NCI-H510A treated with DMSO at 0.1 percent for 48 hours (cell line): Measurements from ENCODE around the gene TTC31.
A peak's percentile ranks its signal among the peaks of the same experiment; 100 is the strongest.
"Not testable (repeated sequence)": the region's sequence is repeated elsewhere in the genome, so short reads cannot be mapped to it uniquely, and the experiment has no call there.

Source experiments
- DNase-seq: peaks from one replicate; lab custom pipeline; 2025; lab: John Stamatoyannopoulos, UW

Gene TTC31

GRCh38 chr2:74457549-74458131 lies 25.2 kb upstream of the TTC31 start:
- DNase-seq, result no peak

DNA sequence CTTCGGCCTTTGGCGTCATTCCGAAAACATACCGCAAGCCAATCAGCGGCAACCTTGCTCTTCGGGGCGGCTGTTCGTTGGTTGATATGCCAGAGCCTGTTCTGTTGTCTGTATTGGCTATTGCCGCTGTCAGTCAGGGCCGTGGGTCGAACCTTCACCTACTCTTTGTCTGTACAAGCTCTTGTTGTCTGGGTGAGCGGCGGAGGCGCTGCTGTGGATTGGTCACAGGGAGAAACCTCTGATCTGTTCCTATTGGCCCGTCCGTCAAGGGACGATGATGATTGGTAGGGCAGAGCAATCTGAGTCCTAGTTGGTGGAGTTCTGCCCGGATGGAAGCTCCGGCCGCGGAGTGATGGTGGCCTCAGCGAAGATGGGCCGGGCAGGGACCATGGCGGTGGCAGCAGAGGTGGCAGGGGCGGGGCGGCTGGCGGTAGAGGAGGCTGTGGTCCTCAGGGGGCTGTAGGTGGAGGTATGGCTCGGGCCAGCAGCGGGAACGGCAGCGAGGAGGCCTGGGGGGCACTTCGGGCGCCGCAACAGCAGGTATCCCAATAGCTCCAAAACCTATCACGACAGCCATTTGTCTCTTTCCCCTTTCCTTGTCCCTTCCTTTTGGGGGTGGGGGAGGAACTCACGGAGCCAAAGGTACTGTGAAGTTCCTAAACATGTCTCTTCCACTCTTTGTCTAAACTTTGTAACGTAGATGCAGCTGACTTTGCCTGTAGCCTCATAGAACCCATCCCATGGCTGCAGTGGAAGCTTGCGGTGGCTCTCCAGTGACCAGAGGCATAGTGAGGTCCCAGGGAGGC lies 24.5 kb upstream of the TTC31 start, which contains the start of gene WBP1:
Gene WBP1, plus strand, starts transcription at position 307 of the 806 bp plus-strand sequence. Its CDS starts 165 bp downstream, at position 472.
- peak; percentile 99 for DNase-seq

- DNase-seq, result no peak
These were observed 23.9 kb upstream of the TTC31 start for GRCh38 chr2:74458938-74459363.

GRCh38 chr2:74459503-74460118 lies 23.3 kb upstream of the TTC31 start:
- DNase-seq, result not testable (repeated sequence)

GRCh38 chr2:74460187-74460586 lies 22.7 kb upstream of the TTC31 start:
- DNase-seq, result not testable (repeated sequence)

- DNase-seq, result no peak
These were observed 21.5 kb upstream of the TTC31 start for GRCh38 chr2:74461187-74462053.

DNA sequence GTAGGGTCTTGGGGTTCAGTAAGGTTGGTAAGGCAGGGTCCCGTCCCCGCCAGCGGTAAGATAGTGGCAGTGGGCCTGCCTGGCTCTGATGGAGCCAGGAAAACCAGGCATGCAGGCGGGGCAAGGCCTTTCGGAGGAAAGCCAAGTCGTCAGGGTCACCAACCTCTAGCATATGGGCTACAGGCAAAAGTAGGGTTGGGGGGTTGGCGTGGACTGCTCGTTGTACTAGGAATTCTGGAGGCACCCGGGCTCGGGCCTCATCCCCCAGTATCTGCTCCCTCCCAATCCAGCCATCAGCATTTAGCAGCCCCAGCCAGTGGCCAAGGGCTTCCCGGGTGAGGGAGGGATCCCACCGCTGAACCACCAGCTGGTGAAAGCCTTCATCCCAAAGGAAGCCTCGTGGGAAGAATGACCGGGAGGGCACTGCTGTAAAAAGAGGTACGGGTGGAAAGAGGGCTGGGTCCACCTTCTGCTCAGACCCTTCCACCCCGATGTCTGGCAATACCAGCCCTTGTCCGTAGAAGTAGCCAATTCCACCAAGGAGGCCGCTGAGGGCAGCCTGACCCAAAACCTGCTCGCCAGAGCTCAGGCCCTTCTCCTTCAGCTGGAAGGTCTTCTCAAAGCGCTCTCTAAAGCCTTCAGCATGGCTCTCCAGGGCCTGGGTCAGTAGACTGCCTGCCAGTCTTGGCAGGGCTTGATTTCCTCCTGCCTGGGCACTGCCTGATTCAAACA lies 20.7 kb upstream of the TTC31 start:
- no peak for DNase-seq

- DNase-seq, result no peak
These were observed 20.1 kb upstream of the TTC31 start for GRCh38 chr2:74462786-74463105.

DNA sequence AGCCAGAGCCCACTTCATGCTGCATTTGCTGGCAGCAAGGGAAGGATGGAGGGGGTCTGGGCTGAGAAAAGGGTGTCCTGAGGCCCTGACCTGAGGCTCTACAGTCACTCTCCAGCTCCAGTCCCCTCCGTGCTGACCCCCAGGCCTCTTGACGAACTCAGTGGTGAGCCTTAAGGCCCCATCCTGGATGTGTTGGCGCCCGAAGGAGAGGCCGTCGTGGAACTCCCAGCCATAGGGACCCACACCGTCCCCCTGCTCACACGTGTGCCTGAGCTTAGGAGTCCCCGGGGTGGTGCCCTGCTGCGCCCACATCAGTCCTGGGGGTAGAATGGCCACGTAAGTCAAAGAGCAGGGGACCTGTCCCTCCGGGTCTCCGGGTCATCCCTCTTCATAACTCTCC lies 18.5 kb upstream of the TTC31 start:
- no peak for DNase-seq

DNA sequence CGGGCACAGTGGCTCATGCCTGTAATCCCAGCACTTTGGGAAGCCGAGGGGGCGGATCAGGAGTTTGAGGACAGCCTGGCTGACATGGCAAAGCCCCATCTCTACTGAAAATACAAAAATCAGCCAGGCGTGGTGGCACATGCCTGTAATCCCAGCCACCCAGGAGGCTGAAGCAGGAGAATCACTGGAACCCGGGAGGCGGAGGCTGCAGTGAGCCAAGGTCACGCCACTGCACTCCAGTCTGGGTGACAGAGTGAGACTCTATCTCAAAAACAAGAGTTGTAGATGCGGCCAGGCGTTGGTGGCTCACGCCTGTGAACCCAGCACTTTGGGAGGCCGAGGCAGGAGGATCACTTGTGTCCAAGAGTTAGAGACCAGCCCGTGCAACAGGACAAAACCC lies 12.1 kb upstream of the TTC31 start:
- DNase-seq, result not testable (repeated sequence)

- DNase-seq, result no peak
These were observed 11.4 kb upstream of the TTC31 start for GRCh38 chr2:74471332-74472065.

GRCh38 chr2:74472086-74472944 lies 10.6 kb upstream of the TTC31 start, which contains the start of gene MRPL53:
MRPL53 (minus strand) TSS chr2:74472680; CDS start chr2:74472660, 20 bp downstream.
- peak; percentile 93 for DNase-seq

- DNase-seq, result no peak
These were observed 10.0 kb upstream of the TTC31 start for GRCh38 chr2:74472945-74473258.

GRCh38 chr2:74474481-74474880 lies 8.4 kb upstream of the TTC31 start:
- DNase-seq, result no peak

GRCh38 chr2:74474899-74475298 lies 8.0 kb upstream of the TTC31 start:
- DNase-seq, result no peak

GRCh38 chr2:74481431-74481830 lies 1.4 kb upstream of the TTC31 start:
- DNase-seq, result no peak

- DNase-seq, result peak; percentile 28
These were observed 700 bp upstream of the TTC31 start for GRCh38 chr2:74481961-74482800.

GRCh38 chr2:74483675-74484164 lies 839 bp downstream of the TTC31 start:
- DNase-seq, result not testable (repeated sequence)

GRCh38 chr2:74486141-74486540 lies 3.3 kb downstream of the TTC31 start:
- DNase-seq, result no peak
